NCI-H1105 (cell line): Measurements from ENCODE around the gene NKAIN2.
"Not testable (repeated sequence)": the region's sequence is repeated elsewhere in the genome, so short reads cannot be mapped to it uniquely, and the experiment has no call there.

Source experiments
- DNase-seq: peaks from one replicate; lab custom pipeline; 2025; lab: John Stamatoyannopoulos, UW

Gene NKAIN2

GRCh38 chr6:124090491-124090890, 286.8 kb downstream of the NKAIN2 start:
- DNase-seq = no peak

- DNase-seq = no peak
Observed at GRCh38 chr6:124099520-124099919, 295.9 kb downstream of the NKAIN2 start.

DNA sequence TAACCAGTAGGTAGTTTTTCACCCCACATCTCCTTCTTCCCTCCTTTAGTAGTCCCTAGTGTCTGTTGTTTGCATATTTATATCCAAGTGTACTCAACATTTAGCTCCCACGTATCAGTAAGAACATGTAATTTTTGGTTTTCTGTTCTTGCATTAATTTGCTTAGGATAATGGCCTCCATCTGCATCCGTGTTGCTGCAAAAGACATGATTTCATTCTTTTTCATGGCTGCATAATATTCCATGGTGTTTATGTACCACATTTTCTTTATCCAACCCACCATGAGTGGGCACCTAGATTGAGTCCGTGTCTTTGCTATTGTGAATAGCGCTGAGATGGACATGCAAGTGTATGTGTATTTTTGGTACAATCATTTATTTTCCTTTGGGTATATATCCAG, 306.8 kb downstream of the NKAIN2 start:
- no peak for DNase-seq

- DNase-seq = peak; percentile 33
Observed at GRCh38 chr6:124119596-124119995, 315.9 kb downstream of the NKAIN2 start.

DNA sequence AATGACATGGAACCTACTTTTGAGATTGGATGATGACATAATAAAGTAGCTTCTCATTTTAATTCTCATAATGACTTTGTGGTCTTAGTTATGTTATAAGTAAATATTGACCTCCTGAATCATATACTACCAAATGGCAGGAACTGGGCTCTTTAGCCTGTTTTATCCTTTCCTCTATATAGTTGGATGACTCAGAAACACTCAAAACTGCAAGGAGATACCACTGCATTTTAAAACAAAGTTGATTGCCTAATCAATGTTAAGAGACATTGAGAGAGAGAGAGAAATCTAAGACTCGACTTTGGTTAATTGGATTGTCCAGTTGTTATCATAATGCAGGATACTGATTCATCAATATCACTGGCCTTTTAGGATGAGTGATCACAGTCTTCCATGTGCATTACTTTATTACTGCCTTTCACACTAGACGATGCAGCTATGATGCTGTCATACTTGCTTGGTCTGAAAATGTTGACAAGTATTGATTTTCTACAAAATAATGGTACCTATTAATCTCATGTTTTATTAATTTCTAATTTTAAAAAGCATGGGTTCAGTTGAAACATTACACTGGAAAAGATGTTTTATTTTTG, 320.0 kb downstream of the NKAIN2 start:
- no peak for DNase-seq

DNA sequence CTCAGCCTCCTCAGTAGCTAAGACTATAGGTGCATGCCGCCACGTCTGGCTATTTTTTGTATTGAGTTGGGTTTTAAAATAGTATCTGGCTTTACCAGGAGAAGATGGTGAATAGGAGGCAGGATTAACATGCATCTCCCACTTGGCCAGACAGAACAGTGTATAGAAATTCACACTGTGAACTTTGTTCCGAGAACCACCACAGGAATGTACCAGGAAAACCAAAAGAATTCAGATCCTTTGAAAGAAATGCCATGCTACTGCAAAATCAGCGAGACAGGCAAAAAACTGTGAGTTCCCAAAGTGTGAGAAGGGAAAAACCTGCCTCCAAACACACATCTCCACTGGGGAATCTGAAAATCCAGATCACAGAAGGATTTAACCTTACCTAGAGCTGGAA, 327.6 kb downstream of the NKAIN2 start:
- DNase-seq = no peak

DNA sequence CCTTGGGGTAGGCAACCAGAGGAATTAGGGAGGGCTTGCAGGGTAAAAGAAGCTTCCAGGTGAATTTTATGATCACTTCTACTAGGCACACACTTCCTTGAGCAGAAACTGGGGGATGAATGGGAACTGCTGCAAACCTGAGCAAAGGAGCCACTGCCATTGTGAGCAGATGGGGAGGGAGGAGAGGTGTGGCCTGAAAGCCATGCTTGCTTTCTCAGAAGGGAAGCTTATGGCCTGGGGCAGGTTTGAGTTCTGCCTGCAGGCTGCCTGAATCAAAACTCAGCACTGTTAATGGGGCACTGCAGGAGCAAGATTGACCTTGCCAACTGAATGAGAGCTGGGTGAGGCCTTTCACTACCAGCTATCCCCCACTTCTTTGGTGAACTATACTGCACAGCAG, 328.1 kb downstream of the NKAIN2 start:
- no peak for DNase-seq

- DNase-seq = peak; percentile 46
Observed at GRCh38 chr6:124132256-124132655, 328.6 kb downstream of the NKAIN2 start.

- DNase-seq = no peak
Observed at GRCh38 chr6:124142852-124143251, 339.2 kb downstream of the NKAIN2 start.

DNA sequence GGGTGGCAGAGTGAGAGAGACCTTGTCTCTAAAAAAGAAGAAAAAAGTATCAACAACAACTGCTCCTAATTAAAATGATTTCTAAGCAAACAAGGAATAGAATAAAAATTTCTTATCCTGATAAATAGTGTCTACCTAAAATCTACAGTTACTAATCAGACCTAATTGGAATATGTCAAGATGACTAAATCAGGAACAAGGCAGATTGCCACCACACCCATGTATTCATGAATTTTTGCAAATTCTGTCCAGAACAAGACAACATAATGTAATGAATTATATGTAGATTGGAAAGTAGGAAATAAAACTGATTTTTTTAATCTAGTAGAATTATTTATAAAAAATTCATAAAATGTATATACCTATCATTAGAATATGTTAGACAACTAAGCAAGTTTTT, 339.8 kb downstream of the NKAIN2 start:
- no peak for DNase-seq

- DNase-seq = no peak
Observed at GRCh38 chr6:124147621-124148020, 344.0 kb downstream of the NKAIN2 start.

- DNase-seq = no peak
Observed at GRCh38 chr6:124148236-124148957, 344.7 kb downstream of the NKAIN2 start.

GRCh38 chr6:124149646-124150045, 346.0 kb downstream of the NKAIN2 start:
- DNase-seq = no peak

GRCh38 chr6:124158024-124158423, 354.4 kb downstream of the NKAIN2 start:
- DNase-seq = no peak

DNA sequence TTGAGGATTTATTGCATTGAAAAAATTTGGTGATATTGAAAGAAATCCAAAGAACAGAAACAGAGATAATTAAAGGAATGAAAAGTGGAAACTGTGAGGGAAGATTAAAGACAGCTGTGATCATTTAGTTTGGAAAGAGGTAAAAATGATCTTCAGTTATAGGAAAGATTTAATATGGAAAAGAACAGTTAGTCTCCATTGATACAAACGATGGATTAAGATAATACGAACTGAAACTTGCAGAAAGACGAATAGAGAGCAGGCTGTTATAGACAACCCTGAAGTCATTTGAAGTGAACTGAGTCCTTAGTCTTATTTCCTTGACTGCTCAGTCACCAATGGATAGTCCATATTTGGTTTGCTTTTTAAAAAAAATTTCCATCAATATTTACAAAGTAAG, 360.0 kb downstream of the NKAIN2 start:
- no peak for DNase-seq

DNA sequence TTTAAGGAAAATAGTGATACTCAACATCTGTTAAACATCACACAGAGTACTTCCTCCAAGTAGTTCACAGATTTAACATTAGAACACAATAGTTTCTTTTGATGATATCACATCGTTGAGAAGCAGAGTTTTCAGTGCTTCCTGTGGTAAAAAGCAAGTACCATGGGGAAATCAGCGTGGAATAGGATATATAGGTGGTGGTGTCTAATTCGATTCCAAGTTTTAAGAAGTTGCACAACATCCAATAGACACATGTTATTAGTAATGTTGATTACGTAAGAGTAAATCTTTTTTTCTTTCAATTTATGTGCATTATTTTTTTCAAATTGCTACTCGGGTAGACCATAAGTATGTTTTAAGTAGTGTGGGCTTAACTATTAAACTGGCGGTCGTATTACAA, 360.7 kb downstream of the NKAIN2 start:
- no peak for DNase-seq

DNA sequence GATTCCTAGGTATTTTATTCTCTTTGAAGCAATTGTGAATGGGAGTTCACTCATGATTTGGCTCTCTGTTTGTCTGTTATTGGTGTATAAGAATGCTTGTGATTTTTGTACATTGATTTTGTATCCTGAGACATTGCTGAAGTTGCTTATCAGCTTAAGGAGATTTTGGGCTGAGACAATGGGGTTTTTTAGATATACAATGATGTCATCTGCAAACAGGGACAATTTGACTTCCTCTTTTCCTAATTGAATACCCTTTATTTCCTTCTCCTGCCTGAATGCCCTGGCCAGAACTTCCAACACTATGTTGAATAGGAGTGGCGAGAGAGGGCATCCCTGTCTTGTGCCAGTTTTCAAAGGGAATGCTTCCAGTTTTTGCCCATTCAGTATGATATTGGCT, 363.6 kb downstream of the NKAIN2 start:
- not testable (repeated sequence) for DNase-seq

- DNase-seq = no peak
Observed at GRCh38 chr6:124190256-124190655, 386.6 kb downstream of the NKAIN2 start.

DNA sequence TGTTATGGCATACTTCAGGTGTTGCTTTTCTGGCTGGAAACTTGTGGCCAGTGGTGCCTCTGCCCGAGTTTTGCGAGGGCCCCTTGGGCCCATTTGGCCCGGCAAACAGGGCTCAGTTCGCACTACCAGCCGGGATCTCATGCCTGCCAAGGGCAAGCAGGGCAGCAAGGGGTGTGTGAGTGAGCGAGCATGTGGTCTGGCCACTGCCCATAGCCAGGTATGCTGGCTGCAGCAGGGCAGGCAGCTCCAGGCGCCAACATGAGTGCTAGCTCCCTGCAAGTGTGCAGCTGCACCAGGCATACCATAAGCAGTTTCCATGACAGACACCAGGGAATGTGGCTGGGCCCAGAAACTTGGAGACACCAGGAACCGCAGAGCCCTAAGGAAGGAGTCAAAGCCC, 389.5 kb downstream of the NKAIN2 start:
- no peak for DNase-seq

DNA sequence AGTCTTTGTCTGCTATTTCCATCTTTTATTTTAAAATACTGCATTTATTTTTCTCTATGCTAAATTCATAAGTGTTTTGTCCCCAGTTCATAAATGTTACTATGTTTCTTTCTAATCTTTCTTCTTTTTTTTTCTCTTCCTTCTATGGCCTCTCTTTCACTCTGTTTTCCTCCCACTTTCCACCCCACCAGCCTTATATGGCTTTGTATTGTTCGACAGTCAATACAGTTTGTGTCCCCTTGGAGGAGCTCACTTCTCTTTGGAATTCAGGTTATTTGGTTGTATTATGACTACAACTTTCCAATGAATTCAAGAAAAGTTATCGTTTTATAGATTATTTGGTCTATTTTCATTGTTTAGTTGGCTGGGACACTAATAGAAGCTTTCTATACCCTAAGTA, 393.5 kb downstream of the NKAIN2 start:
- no peak for DNase-seq

- DNase-seq = no peak
Observed at GRCh38 chr6:124199286-124199685, 395.6 kb downstream of the NKAIN2 start.

DNA sequence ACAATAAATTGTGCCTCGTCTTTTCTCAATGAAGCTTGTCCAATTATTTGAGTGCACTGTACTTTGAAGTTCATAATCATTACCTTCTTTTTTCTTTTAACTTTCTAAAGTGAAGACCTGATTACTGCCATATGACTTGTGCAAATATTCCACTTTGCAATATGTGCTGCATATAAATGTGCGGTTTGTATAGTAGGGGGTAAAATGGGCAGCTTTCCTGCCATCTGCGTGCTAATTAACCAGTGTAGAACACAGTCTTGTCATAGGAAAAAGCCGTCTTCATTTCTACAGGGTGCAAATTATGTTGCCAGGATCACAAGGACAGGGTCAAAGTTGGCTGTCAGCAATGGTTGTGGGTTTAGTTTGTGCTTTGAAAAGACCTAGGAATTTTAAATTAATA, 397.0 kb downstream of the NKAIN2 start:
- peak; percentile 47 for DNase-seq

DNA sequence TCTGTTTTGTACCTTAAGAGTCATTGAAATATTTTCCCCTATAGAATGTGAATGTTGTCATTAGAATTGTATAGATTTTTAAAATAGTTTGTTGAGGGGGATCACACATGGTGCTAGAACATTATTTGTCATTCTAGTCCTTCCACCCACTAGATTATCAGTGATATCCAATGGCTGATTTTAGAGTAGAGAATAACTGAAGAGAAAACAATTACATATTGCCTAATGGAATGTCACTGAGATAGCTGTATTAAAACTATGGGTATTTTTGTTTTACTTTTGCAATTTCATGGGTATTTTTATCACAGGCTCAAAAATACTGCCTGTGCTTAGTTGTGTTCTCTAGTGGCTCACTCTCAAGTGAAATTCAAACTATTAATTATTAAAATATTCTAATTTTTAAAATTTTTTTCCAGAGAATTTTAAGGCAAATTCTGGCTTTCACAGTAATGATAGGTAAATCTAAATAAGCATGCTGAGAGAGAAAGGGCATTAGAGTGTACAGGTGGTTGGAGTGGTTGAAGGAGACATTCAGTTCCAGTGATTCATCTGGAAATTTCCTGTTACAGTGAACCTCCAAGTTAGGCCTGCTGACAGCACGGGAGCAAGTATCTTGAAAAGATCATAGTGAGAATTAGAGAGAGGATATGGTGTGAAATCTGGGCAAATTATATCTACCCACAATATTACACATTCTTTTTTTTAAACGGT, 399.6 kb downstream of the NKAIN2 start:
- DNase-seq = no peak
